Fibroblast of the aortic adventitia (primary cell): ENCODE results near the gene BBOX1. TPM values are rescaled to one million over a fixed set of nuclear protein-coding genes. Genes with fewer than 3 reads are reported as not detected.
A peak's percentile ranks its signal among the peaks of the same experiment; 100 is the strongest.

Source experiments
- DNase-seq: peaks from one replicate; pipeline ENCODE4 v3.0.0-alpha.2; 2010; ENCODE audit warnings: low read depth
- H3K4me3 ChIP-seq: 2 replicates; pipeline ENCODE4 v1.5.1; 2011; ENCODE audit warnings: low read depth, mild to moderate bottlenecking, control low read depth, low read length, moderate library complexity
- total RNA-seq: library from RNA; depleted of rRNA; stranded (reverse); fragments of >200 nt; gene quantifications from 2 replicates; pipeline ENCODE4 v1.2.3, GENCODE V29; 2012; ENCODE audit warnings: low replicate concordance
- TF ChIP-seq, protein P1 (sequence below): IDR thresholded peaks from 2 replicates; pipeline ENCODE4 v1.5.1; 2011; ENCODE audit warnings: mild to moderate bottlenecking, low read length, control low read depth, inconsistent platforms; ENCODE audit not compliant: insufficient read depth

The BBOX1 gene
- total RNA-seq, 1 donor: not detected

DNA sequence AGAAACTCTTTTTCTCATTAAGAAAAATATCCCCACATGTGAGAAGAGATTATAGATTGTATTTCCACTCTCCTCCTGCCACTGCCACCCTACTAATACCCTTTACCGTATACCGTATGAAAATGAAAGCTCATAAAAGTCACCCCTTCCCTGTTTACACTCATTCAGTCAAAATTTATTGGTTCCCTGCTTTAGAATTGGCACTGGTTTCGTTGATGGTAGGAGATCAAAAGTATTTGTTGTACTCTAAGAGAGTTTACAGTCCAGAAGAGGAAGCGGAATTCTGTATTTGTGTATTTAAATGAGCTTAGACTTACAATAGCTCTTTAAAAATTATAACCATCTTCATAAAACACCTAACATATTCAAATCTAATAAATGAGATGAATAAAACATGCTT is 68.2 kb downstream of the BBOX1 start:
- TF ChIP-seq, protein P1, sequence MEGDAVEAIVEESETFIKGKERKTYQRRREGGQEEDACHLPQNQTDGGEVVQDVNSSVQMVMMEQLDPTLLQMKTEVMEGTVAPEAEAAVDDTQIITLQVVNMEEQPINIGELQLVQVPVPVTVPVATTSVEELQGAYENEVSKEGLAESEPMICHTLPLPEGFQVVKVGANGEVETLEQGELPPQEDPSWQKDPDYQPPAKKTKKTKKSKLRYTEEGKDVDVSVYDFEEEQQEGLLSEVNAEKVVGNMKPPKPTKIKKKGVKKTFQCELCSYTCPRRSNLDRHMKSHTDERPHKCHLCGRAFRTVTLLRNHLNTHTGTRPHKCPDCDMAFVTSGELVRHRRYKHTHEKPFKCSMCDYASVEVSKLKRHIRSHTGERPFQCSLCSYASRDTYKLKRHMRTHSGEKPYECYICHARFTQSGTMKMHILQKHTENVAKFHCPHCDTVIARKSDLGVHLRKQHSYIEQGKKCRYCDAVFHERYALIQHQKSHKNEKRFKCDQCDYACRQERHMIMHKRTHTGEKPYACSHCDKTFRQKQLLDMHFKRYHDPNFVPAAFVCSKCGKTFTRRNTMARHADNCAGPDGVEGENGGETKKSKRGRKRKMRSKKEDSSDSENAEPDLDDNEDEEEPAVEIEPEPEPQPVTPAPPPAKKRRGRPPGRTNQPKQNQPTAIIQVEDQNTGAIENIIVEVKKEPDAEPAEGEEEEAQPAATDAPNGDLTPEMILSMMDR: no peak
- no peak overlapping the region for H3K4me3 ChIP-seq
- no peak for DNase-seq

DNA sequence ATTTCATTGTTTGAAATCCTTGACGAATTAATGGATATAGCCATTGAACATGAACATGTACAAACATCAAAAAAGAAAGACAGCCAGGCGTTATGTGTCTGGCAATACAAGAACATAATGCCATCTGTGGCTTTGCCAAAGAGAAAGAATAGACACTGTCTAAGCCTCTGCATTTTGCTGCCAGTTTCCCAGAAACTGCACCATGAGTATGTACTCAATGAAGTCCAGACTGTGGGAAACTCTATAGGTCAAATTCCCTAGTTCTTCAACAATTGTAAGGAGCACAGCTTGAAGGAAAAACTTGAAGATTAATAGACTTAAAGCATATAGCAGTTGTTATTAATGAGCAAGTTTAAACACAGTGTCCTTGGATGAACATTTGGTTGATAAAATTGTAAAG is 71.3 kb downstream of the BBOX1 start:
- no peak overlapping the region for H3K4me3 ChIP-seq
- TF ChIP-seq, protein P1: no peak
- no peak for DNase-seq

DNA sequence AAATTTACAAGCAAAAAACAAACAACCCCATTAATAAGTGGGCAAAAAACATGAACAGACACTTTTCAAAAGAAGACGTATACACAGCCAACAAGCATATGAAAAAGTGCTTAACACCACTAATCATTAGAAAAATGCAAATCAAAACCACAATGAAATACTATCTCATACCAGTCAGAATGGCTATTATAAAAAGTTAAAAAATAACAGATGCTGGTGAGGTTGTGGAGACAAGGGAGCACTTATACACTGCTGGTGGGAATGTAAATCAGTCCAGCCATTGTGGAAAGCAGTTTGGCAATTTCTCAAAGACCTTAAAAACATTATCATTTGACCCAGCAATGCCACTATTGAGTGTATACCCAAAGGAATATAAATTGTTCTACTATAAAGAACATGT is 72.3 kb downstream of the BBOX1 start:
- no peak overlapping the region for H3K4me3 ChIP-seq
- DNase-seq: no peak
- TF ChIP-seq, protein P1: no peak

DNA sequence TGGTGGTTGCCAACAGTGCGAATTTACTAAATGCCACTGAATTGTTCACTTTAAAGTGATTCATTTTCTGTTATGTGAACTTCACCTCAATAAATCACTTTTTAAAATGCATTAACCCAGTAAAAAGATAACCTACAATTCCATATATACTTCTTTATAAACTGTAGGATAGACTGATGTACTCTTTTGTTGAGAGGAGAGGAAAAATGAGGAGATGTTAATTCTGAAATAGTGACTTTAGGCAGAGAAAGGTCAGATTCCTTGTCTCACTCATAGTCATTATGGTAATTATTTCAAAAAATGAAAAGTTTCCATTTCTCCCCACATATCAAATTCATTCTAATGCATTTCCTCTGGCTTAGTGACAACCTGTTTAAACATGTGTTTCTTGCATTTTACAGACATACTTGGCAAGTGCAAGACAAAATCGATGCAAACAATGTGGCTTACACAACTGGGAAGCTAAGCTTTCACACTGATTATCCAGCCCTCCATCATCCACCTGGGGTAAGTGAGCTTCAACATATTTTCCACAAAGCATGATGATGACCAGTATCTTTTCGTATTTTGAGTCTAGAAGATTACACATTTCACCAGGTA is 74.5 kb downstream of the BBOX1 start:
- DNase-seq: no peak
- no peak overlapping the region for H3K4me3 ChIP-seq
- TF ChIP-seq, protein P1: no peak

DNA sequence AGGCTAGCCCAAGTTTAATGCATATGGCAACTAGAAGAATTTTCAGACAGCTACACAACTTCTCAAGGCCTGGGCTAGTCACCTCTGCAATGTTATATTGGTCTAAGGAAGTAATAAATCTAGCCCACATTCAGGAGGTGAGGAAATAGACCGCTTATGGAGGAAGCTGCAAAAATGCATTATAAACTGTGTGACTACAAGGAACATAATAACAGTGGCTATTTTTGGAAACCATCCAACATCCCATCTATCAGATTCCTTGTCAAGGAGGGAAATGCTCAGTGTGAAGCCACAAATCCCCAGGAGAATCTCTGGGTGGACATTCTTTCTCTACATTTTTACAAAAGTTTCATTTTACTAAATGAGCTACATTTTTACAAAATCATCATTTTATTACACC is 76.1 kb downstream of the BBOX1 start:
- TF ChIP-seq, protein P1: no peak
- no peak overlapping the region for H3K4me3 ChIP-seq
- peak; percentile 61 for DNase-seq

DNA sequence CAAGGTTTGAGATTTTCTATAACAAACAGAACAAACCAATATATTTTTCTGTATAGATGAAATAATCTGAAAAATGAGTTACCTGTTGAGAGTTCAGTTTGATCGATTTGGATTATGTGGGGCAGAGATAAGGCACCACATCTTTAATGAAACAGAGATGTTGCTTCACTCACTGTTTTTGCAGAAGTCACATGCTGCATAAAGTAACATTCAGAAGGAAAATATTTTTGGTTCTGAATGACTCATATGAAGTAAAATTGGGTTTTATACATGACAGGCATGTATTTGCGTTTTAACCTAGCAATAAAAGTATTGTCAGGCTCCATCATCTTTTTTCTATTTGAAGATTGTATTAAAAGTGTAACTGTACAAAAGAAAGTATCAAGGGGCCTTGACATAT is 77.8 kb downstream of the BBOX1 start:
- H3K4me3 ChIP-seq: no peak overlapping the region
- DNase-seq: peak; percentile 18
- TF ChIP-seq, protein P1: no peak

DNA sequence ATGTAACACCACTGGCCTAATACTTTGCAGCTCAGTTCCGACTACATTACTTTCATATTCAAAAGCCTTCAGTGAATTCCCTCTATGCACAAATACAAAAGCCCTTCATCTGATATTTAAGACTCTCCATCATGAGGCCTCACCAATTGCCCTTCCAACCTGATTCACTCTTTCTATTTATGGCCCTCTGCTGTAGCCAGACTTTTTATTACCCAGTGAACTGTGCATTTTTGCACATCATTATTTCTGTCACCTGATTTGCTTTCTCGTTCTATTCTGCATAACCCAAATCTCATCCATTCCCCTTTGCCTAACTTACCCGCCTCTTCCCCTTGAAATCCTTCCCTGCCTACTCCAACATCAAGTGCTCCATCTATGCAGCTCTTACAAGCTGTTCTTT is 78.3 kb downstream of the BBOX1 start:
- no peak for DNase-seq
- TF ChIP-seq, protein P1: no peak
- H3K4me3 ChIP-seq: no peak overlapping the region
